Stimulated activated CD4-positive, alpha-beta T cell treated with anti-CD3 and anti-CD28 coated beads, Interleukin-2, amount 100 ng/mL, for 24 hours (primary cell): ENCODE measurements around the gene PNLIPRP3.

Experiments used
- DNase-seq, 2 donors: peaks; one replicate each; pipeline ENCODE4 v3.0.0-alpha.2; 2020

PNLIPRP3 gene

DNA sequence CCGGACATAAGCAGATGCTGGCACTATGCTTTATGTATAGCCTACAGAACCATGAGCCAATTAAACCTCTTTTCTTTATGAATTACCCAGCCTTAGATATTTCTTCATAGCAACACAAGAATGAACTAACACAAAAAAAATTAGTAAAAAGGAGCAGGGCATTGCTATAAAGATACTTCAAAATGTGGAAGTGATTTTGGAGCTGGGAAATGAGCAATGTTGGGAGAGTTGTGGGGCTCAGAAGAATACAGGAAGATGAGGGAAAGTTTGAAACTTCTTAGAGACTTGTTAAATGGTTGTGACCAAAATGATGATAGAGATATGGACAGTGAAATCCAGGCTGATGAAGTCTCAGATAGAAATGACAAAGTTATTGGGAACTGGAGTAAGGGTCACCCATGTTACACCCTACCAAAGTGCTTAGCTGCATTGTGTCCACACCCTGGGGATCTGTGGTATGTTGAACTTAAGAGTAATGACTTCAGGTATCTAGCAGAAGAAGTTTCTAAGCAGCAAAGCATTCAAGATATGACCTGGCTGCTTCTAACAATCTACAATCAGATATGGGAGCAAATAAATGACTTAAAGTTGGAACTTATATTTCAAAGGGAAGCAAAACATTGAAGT, 24.2 kb downstream of the PNLIPRP3 start:
- DNase-seq = no peak

DNA sequence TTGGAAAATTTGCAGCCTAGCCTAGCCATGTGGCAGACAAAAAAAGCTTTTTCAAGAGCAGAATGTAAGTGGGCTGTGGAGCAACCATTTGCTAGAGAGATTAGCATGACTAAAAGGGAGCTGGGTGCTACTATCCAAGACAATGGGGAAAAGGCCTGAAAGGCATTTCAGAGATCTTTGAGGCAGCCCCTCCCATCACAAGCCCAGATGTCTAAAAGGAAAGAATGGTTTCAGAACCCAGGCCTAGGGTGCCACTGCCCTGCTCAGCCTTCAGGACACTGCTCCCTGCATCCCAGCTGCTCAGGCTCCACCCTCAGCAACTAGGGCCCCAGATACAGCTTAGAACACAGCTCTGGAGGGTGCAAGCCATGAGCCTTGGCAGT, 24.7 kb downstream of the PNLIPRP3 start:
- no peak for DNase-seq

DNA sequence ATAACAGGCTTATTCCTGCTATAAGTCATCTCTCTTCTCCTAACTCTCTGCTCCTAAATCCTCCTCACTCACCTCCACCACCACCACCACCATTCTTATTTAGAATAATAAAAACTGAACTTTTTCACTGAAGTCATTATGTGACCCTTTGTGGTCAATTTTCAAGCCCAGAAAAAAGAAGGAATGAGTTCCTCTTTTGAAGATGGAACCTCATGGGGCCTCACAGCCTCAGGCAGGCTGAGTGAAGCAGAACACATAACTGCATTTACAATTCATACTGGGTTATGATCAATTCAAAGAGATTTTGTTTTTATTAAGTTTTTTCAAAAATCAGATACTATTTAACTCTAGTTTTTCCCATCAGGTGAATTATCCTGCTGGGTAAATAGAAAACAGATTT, 29.8 kb downstream of the PNLIPRP3 start:
- no peak for DNase-seq

DNA sequence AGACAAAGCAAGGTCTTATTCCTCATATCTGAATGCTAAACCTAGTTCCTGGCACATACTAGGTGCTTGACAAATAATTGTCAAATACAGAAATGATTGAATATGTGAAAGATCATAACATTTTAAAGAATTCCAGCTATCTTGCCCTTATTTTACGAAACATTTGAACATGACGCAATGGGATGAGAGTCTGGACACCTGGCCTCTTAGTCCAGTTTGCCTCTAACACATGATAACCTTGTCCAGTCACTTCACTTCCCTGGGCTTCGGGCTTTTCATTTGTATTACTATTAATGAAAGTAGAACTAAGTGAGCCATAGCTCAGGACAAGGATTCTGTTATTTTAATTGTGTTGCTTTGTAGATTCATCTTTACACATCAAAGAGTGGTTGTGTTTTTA, 32.6 kb downstream of the PNLIPRP3 start:
- no peak for DNase-seq

DNA sequence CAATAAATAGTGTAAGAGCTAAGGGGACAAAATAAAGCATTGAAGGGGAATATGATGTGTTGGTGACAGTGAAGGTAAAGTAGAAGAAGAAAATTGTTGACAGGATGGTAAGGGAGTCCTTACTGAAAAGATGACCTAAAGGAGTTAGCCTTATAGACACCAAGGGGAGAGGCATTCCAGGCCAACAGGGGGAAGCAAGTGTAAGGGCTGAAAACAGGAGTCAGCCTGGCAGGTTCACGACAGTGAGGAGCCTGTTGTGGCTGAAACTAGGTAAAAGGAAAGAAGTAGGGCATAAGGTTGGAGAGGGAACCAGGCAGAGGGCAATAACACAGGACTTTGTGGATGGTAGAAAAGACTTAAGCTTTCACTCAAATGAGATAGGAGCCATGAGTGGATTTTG, 34.0 kb downstream of the PNLIPRP3 start:
- DNase-seq = no peak

DNA sequence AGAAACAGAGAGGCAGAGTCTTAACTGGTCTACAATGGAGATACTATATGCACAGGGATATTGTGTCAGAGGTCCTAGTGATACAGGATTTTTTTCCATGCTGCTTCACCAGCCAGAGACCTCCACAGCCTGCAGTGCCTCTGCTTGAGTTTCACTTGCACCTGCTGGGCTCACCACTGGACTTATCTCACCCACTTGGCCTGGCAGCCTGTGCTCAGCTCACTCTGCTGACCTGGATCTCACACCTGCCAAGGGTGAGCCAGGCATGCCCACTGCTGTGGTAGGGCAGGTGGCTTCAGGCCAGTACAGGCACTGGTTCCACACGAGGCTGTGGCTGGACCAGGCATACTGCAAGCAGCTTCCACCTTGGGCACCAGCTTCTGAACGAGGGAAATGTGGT, 36.6 kb downstream of the PNLIPRP3 start:
- DNase-seq = no peak

DNA sequence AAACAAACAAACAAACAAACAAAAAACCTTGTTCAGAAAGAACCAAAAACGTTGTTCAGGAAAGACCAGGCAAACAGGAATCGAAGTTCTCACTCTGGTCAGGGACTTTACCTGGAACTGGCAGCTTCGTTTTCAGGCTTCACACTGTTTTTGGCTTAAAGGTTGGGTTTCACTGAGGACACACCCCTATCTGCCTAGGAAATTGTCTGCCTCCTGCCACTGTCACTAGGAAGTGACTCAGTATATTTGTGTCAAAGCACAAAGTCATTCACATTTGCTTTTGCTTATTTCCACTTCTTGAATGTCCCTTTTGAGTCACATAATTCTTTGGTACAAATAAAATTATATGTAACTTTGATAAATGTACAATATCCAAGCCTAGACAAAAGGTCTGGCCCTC, 37.9 kb downstream of the PNLIPRP3 start:
- DNase-seq = no peak

DNA sequence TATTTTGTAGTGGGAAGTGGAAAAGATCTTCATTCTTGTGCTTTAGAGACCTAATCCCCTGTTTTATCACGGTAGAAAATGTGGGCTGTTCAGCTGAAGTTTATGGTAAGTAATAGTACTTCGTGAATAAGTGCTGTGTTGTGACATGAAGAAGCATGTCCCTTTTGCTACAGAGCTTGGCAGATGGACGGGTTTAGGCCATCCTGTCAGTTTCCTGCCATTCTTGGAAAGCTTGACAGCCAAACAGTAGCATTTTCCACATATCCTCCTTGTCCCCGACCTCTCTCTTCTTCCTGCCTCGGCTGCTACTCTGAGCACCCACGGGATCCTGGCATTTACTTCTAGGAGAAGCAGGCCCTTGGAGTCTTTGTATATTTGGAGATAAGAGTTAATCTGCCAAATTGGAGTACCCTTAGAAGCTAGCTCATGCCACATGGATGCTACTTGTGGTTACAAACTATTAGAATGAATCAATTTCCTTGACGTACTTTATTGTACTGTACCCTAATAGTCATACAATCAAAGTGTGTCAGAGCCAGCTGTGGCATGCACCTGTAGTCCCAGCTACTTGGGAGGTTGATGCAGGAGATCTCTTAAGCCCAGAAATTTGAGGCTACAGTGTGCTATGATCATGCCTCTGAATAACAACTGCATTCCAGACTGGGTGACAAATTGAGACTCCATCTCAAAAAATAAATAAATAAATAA, 39.2 kb downstream of the PNLIPRP3 start:
- DNase-seq = no peak

DNA sequence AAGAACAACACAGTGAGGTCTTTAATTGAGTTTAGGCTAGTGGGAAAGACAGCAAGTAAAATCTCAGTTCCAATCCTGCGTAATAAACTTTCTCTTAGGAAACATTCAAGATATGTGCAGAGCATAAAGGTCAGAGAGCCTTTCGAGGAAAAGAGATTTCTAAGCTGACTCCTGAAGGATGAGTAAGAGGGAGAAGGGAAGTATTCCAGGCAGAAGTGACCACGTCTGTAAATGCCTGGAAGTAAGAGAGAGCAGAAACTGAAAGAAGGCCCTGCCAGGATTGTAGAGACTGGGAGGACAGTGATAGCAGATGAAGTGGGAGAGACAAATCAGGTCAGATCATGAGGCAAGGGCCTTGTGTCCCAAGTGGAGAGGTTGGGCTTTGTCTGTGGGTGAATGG, 41.8 kb downstream of the PNLIPRP3 start:
- DNase-seq = no peak

DNA sequence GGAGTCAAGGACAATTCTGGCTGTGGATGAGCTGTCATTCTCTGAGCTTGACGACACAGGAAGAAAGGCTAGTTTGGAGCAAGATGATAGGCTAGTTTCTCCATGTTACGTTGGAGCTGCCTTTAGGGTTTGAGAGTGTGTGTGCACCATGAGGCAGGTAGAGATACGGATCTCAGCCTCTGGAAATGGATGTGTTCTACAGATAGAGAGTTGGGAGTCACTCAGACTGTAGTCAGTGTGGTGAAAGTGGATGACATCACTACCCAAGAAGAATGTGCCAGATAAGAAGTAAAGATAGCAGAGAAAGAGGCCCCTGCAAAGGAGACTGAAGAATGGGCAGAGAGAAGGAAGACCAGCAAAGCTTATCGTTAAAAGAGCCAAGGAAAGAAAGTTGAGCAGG, 42.4 kb downstream of the PNLIPRP3 start:
- DNase-seq = no peak

DNA sequence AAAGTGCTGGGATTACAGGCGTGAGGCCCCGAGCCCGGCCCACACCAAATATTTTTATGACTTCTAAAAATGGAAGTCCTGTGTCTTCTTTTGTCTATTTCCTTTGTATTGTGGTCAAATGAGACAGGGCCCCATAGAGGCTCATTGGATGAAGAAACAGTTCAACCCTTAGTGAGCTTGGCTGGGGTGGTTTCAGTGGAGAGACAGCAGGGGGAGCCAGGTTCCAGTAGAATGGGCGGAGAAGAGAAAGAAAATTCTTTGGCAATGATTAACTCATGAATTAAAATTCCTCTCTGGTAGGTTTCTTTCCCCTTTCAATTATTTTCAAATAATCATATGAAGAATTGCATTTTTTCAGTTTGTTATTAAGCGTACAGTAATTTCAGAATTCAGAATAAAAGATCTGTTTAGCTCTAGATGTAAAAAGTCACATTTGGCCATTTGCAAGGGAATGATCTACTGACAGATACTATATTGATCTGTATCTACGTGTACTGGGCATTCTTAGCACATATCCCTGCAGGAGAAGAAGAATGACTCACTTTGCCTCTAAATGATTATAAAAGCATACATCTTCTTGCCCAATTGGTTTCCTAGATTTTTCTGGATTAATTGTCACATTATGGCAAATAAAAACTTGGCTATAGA, 43.2 kb downstream of the PNLIPRP3 start:
- DNase-seq = no peak

DNA sequence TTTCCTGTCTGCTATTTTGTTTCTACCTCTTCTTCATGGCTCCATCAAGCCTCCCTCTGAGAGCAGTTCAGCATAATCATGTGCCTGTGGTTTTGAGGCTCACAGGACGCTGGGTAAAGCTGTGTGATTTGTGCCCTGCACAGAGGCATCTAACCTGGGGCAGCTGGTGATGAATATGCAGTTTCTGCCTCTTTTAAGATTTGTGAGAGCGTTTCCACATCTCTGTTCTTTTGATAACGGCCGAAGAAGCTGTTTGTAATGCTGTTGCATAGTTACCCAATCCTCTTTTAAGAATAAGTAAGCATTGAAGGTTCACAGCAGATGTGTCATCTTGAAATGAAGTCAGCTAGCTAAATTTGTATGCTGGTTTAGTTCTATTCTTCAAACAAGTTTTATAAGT, 45.2 kb downstream of the PNLIPRP3 start:
- DNase-seq = no peak

DNA sequence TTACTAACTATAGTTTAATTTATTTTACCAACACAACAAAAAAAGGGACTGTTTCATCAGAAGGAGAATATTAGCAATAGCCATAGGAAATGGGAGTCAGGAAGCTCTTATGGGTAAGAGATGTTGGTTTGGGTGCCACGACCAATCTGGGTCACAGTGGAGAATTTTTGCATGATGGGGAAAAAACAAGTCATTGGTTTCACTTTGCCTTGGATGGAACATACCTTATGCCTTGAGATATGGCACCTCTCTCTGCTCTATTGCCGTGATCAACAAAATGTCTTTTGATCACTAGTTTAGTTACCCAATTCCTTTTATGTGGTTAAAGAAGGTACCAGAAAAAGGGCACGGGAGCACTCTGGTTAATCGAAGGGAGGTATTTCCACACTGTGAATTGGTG, 48.2 kb downstream of the PNLIPRP3 start:
- DNase-seq = no peak

DNA sequence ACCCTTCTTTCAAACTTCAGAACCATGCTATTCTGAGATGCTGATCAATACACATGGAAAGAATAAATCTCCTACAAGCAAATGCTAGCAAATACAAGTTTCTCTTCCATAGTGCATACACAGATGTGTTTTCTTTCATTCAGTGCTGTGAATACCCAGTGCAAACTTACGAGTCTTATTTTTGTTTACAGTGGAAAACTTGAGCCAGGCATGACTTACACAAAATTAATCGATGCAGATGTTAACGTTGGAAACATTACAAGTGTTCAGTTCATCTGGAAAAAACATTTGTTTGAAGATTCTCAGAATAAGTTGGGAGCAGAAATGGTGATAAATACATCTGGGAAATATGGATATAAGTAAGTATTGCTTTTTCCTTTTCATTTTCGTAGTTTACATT, 48.8 kb downstream of the PNLIPRP3 start:
- DNase-seq = no peak

DNA sequence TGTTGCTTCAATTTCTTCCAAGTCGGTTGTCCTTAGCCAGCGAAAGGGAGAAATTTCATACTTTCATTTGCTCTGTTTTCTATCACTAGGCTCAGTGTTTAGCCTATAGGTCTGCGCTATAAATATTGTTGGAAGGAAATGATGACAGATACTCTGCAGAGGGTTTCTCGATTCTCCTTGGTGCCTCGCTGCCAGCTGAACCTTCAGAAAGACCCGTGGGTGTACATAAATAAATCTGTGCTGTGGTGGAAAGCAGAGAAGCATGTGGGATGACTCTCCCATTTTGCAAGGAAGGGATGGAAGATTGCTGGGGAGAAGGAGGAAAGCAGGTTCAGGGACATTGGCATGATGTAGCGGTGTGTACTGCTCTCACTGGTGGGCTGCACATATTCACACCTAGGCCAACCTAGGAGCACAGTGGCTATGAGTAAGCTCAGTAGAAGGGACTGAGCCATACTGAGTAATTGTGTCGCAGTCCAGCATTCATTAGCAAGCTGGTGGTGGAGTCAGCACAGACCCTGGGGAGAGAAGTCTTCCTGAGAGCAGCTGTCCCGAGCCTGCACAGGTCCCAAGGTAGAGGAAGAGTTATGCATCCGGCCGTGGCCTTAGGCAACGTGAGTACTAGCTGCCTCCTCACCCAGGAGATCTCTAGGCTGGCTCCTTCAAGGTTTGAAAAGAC, 50.5 kb downstream of the PNLIPRP3 start:
- no peak for DNase-seq

DNA sequence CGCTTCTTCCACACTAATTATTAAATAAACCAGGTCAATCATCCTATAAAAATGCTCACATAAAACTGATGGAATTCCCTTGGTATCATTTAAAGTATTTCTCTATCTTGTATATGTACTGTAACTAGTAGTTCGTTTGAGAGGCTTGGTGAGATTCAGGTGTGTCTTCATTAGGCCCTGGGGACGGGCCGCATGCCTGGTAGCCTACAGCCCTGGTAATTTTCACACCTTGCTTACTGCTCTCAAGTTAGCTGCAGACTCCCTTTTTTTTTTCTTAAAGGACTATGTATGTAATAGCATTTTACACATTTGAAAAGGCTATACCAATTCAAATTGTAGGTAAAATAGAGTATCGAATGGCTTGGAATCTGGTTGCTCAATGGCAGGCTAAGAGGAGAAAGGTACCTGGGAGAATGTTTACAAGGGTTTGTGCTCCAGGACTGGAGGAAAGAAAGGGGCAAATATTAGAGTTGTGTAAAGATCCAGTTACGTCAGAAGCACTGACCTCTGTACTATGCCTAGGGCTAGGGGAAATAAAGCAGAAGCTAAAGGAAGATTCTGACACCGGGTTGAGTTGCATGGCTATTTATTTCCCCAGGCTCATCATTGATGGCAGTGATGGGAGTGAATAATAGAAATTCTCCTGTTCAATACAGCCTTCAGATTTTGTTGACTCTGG, 59.3 kb downstream of the PNLIPRP3 start:
- DNase-seq = no peak

DNA sequence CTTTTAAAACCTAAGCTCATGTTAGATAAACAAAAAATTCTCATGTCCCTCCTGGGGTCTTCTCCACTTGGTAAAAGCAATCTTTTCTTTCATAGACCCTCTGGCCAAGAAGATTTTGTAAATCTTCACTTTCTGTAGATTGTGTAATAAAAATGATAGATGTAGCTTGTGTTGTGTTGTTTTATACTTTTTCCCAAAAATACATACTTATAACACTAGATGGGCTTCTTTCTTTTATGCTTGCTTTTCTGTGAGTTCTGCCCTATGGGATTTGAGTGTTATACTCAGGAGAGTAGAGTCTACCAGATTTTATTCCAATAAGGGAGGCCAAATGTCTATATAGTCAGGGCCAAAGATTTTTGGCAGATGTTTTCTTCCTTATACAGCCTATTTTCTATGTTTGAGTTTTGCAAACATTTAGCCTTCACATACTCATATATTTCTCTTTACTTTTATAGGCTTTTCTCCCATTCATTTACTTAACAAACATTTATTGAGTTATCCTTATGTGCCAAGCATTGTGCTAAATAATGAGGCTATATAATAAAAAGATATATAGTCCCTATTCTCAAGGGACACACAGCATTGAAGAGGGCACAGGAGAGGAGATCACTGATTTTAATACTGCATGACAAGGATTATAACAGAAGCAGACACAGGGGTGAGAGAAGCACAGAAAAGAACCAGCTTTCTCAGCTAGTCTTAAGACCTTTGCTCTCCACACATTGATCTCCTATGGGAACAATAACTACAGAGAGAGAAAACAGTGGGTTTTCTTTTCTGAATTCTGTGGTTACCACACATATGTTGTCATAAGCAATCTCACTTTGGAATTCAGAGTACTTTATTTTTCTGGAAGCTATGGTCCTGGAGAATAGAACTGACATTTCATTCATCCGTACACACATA, 60.1 kb downstream of the PNLIPRP3 start:
- no peak for DNase-seq

DNA sequence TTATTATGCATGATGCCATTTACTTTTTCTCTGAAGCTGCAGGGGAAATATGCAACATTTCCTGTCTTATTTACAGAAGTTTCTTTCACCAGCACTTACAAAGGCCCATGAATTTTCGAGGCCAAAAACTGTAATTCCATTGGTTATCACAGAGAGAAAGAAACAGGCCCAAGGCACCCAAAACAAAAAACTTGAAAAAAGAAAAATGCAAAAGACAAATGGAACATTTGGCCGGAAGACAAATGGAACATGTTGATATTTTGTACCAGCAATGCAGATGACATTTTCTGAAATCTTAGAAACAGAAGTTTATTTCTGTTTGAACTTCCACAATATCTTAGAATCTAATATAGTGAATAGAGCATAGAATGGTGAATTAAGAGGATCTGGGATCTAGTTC, 61.8 kb downstream of the PNLIPRP3 start:
- no peak for DNase-seq

DNA sequence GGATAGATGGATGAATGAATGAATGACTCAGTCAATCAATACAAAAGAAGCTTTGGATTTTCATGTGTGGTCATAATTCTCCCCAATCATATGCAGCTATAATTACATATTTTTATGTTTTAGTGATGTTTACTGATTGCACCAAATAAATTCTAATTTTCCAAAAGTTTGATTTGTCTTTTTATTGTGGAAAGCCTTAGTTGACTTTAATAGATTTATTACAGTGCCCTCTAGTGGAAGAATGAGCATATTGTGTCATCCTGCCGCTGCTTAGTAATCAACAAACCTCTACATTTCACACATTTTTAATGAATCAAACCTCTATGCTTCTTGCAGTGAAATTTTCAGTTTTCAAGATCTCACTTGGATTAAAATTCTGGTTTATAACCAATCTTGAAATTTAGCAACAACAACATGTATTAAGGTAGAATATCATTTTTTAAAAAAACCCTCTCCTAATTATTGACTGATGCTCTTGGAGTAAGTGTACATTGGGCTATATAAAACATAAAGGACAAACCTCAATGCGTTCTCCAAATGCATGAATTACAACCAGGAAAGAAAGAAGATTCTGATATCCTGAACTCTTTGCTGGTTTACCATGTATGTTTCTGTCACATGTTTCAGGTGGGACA, 62.5 kb downstream of the PNLIPRP3 start:
- DNase-seq = no peak

DNA sequence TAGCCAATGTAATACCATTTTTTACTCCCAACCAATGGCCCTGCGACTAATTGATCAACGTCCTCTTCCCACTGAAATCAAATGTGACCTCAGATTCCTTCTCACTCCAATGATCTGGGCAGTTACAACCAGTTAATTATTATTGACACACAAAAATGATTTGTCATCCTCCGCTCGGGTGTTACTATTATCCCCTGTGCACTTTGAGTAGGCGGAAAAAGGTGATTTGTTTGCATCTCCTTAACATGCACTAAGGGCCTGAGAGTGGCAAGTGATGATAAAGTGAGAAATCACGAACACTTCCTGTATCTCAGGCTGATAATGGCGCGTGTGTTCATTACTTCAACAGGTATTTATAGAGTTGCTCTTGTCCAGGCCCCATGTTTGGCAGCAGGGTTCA, 77.1 kb downstream of the PNLIPRP3 start:
- no peak for DNase-seq

DNA sequence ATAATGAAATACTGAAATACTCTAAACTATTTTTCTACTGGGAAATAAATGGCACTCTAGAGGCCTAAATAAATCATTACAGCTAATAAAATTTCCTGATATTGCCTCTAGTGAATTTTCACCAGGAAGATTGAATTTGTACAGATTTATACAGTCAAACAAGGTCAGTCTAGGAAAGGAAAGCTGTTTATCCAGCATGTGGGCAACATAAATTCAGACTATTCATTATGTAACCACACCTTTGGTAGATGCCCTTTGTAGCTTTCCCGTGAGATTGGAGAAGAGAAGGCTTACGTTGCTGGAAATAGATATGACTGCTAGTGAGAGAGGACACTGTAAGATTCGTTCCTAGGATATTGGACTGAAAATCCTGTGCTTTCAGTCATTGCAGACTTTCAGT, 82.9 kb downstream of the PNLIPRP3 start:
- DNase-seq = no peak

DNA sequence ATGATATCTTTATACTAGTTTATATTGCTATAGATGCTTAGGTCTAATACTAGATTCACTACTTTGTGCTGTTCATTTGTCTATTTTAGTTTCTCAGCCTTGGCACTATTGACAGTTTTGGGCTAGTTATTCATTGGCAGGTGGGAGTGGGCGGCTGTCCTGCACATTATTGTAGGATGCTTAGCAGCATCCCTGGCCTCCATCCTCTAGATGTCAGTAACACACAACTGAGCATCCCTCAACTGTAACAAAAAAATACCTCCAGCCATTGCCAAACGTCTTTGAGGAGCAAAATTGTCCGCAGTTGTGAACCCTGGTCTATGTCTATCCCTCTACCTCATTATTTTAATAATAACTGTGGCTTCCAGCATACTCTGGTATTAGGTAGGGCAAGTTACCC, 83.7 kb downstream of the PNLIPRP3 start:
- no peak for DNase-seq
